ENCODE data around the gene SLC12A2. TPM values are rescaled to one million over a fixed set of nuclear protein-coding genes. Genes with fewer than 3 reads are reported as not detected.

The SLC12A2 gene
- polyA plus RNA-seq, 4 donors, result 1.4 to 103 (median 41.6) TPM

DNA sequence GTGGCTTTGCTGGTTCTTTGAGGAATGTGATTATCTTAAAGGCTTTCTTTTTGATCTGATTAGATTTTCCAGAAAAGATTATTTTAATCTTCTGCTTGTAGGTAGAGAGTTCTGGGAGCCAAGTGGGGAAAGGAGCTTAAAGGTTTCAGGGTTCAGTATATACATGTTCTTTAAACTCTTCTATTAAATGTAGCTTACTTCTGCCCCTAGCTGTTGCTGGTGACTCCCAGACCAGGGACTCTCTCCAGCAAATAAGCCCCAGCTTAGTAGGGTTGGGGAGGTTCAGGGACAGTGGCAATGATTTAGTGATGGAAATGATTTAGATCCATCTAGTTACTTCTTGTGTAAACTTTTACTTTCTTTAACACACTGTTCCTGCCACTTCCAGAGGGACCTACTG, 72.2 kb downstream of the SLC12A2 start:
- peak overlapping the region in 1 of 3 donors; percentile 15 for H3K27ac ChIP-seq (ENCODE audit: low read depth in 1 of 3, low read length in 2 of 3)
- peaks cover 0 to 7% (median 4%) of the 10 kb centered on the region in 3 donors for H3K36me3 ChIP-seq (ENCODE audit: control insufficient read depth in 3 of 3, insufficient read depth in 2 of 3, low read depth in 1 of 3, low read length in 3 of 3)
- FAIRE-seq (no peak), DNase-seq (peak in 1 of 2 donors; percentile 7)
- H3K4me1 ChIP-seq (ENCODE audit: control insufficient read depth in 3 of 3, insufficient read depth in 2 of 3, low read depth in 1 of 3, low read length in 2 of 3), result peaks cover 0 to 14% (median 0%) of the 10 kb centered on the region in 3 donors
- no peak overlapping the region for H3K4me3 ChIP-seq (ENCODE audit: low read depth in 1 of 3, low read length in 3 of 3)
- H3K27me3 ChIP-seq (ENCODE audit: control insufficient read depth in 3 of 3, insufficient read depth in 3 of 3, low read length in 3 of 3), result no peaks in the 10 kb centered on the region
- H3K9me3 ChIP-seq (ENCODE audit: control insufficient read depth in 2 of 2, insufficient read depth in 1 of 2, low read depth in 1 of 2, low read length in 1 of 2), result no peaks in the 10 kb centered on the region

GRCh38 chr5:128156521-128156920, 73.0 kb downstream of the SLC12A2 start:
- Histone ChIP-seq H3K27ac (ENCODE audit: low read depth in 1 of 3, low read length in 2 of 3) (peak overlapping the region in 1 of 3 donors; percentile 21), H3K4me3 (ENCODE audit: low read depth in 1 of 3, low read length in 3 of 3) (no peak overlapping the region), H3K36me3 (ENCODE audit: control insufficient read depth in 3 of 3, insufficient read depth in 2 of 3, low read depth in 1 of 3, low read length in 3 of 3) (peaks cover 0 to 7% (median 4%) of the 10 kb centered on the region in 3 donors), H3K27me3 (ENCODE audit: control insufficient read depth in 3 of 3, insufficient read depth in 3 of 3, low read length in 3 of 3) (no peaks in the 10 kb centered on the region), H3K4me1 (ENCODE audit: control insufficient read depth in 3 of 3, insufficient read depth in 2 of 3, low read depth in 1 of 3, low read length in 2 of 3) (peaks cover 0 to 14% (median 0%) of the 10 kb centered on the region in 3 donors), H3K9me3 (ENCODE audit: control insufficient read depth in 2 of 2, insufficient read depth in 1 of 2, low read depth in 1 of 2, low read length in 1 of 2) (no peaks in the 10 kb centered on the region)
- DNase-seq (peak; percentile 73 to 74), FAIRE-seq (no peak)
- WGBS, 3 donors, result 32 to 74% (median 63%) methylated on average over 3 of the region's 3 CpGs

GRCh38 chr5:128158342-128158741, 74.8 kb downstream of the SLC12A2 start:
- FAIRE-seq, result no peak
- H3K4me3 ChIP-seq (ENCODE audit: low read depth in 1 of 3, low read length in 3 of 3), result no peak overlapping the region
- no peaks in the 10 kb centered on the region for H3K27me3 ChIP-seq (ENCODE audit: control insufficient read depth in 3 of 3, insufficient read depth in 3 of 3, low read length in 3 of 3)
- DNase-seq, result no peak
- peaks cover 2 to 7% (median 3%) of the 10 kb centered on the region in 3 donors for H3K36me3 ChIP-seq (ENCODE audit: control insufficient read depth in 3 of 3, insufficient read depth in 2 of 3, low read depth in 1 of 3, low read length in 3 of 3)
- H3K9me3 ChIP-seq (ENCODE audit: control insufficient read depth in 2 of 2, insufficient read depth in 1 of 2, low read depth in 1 of 2, low read length in 1 of 2), result no peaks in the 10 kb centered on the region
- peaks cover 0 to 14% (median 0%) of the 10 kb centered on the region in 3 donors for H3K4me1 ChIP-seq (ENCODE audit: control insufficient read depth in 3 of 3, insufficient read depth in 2 of 3, low read depth in 1 of 3, low read length in 2 of 3)
- 89 to 92% (median 92%) methylated on average over 3 of the region's 3 CpGs for WGBS, 3 donors
- no peak overlapping the region for H3K27ac ChIP-seq (ENCODE audit: low read depth in 1 of 3, low read length in 2 of 3)

DNA sequence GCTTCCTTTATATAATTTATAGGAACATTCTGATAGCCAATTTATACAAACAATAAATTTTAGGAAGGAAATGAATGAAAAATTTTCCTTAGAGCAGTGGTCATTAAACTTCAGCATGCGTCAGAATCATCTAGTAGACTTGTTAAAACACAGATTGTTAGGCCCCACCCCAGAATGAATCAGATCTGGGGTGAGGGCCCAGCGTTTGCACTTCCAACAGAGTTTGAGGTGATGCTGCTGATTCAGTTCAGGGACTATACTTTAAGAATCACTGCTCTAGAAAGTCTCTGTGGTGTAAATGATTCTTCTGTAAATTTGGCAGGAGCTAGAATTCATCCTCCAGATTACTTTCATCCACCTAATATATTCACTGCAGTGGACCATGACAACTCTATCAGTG, 80.4 kb downstream of the SLC12A2 start:
- no peaks in the 10 kb centered on the region for H3K27me3 ChIP-seq (ENCODE audit: control insufficient read depth in 3 of 3, insufficient read depth in 3 of 3, low read length in 3 of 3)
- H3K4me1 ChIP-seq (ENCODE audit: control insufficient read depth in 3 of 3, insufficient read depth in 2 of 3, low read depth in 1 of 3, low read length in 2 of 3), result no peaks in the 10 kb centered on the region
- no peaks in the 10 kb centered on the region for H3K9me3 ChIP-seq (ENCODE audit: control insufficient read depth in 2 of 2, insufficient read depth in 1 of 2, low read depth in 1 of 2, low read length in 1 of 2)
- 52 to 60% (median 53%) methylated on average over 2 of the region's 2 CpGs for WGBS, 3 donors
- H3K27ac ChIP-seq (ENCODE audit: low read depth in 1 of 3, low read length in 2 of 3), result no peak overlapping the region
- no peak overlapping the region for H3K4me3 ChIP-seq (ENCODE audit: low read depth in 1 of 3, low read length in 3 of 3)
- DNase-seq (no peak), FAIRE-seq (no peak)
- peaks cover 1 to 8% (median 8%) of the 10 kb centered on the region in 3 donors for H3K36me3 ChIP-seq (ENCODE audit: control insufficient read depth in 3 of 3, insufficient read depth in 2 of 3, low read depth in 1 of 3, low read length in 3 of 3)

GRCh38 chr5:128169401-128170017, 85.9 kb downstream of the SLC12A2 start:
- WGBS, 3 donors, result 75 to 78% (median 76%) methylated on average over 2 of the region's 2 CpGs
- DNase-seq, result no peak
- Histone ChIP-seq H3K27ac (ENCODE audit: low read depth in 1 of 3, low read length in 2 of 3) (no peak overlapping the region), H3K27me3 (ENCODE audit: control insufficient read depth in 3 of 3, insufficient read depth in 3 of 3, low read length in 3 of 3) (no peaks in the 10 kb centered on the region), H3K4me3 (ENCODE audit: low read depth in 1 of 3, low read length in 3 of 3) (no peak overlapping the region), H3K9me3 (ENCODE audit: control insufficient read depth in 2 of 2, insufficient read depth in 1 of 2, low read depth in 1 of 2, low read length in 1 of 2) (no peaks in the 10 kb centered on the region), H3K4me1 (ENCODE audit: control insufficient read depth in 3 of 3, insufficient read depth in 2 of 3, low read depth in 1 of 3, low read length in 2 of 3) (no peaks in the 10 kb centered on the region), H3K36me3 (ENCODE audit: control insufficient read depth in 3 of 3, insufficient read depth in 2 of 3, low read depth in 1 of 3, low read length in 3 of 3) (peaks cover 0 to 10% (median 2%) of the 10 kb centered on the region in 3 donors)
- no peak for FAIRE-seq

DNA sequence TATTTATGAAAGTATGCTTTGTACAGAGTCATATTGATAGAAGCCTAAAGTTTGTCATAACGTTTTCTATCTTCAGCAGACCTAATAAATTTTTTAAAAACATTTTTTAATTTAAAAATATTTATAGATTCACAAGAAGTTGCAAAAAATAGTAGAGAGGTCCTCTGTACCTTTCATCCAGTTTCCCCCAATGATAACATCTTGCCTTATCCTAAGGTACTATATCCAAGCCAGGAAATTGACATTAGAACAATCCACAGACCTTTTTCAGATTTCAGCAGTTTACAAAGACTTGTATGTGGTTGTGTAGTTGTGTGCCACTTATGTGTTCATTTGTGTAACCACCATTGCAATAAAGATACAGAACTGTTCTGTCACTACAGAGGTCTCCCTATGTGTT, 88.5 kb downstream of the SLC12A2 start:
- no peak for DNase-seq
- Histone ChIP-seq H3K36me3 (ENCODE audit: control insufficient read depth in 3 of 3, insufficient read depth in 2 of 3, low read depth in 1 of 3, low read length in 3 of 3) (peaks cover 0 to 10% (median 0%) of the 10 kb centered on the region in 3 donors), H3K27ac (ENCODE audit: low read depth in 1 of 3, low read length in 2 of 3) (no peak overlapping the region), H3K9me3 (ENCODE audit: control insufficient read depth in 2 of 2, insufficient read depth in 1 of 2, low read depth in 1 of 2, low read length in 1 of 2) (no peaks in the 10 kb centered on the region), H3K4me1 (ENCODE audit: control insufficient read depth in 3 of 3, insufficient read depth in 2 of 3, low read depth in 1 of 3, low read length in 2 of 3) (no peaks in the 10 kb centered on the region), H3K27me3 (ENCODE audit: control insufficient read depth in 3 of 3, insufficient read depth in 3 of 3, low read length in 3 of 3) (no peaks in the 10 kb centered on the region), H3K4me3 (ENCODE audit: low read depth in 1 of 3, low read length in 3 of 3) (no peak overlapping the region)
- 36 to 69% (median 53%) methylated on average over 1 of the region's 1 CpG for WGBS, 3 donors
- FAIRE-seq, result no peak

- WGBS, 3 donors, result 93 to 100% (median 95%) methylated on average over 2 of the region's 2 CpGs
- no peaks in the 10 kb centered on the region for H3K27me3 ChIP-seq (ENCODE audit: control insufficient read depth in 3 of 3, insufficient read depth in 3 of 3, low read length in 3 of 3)
- H3K9me3 ChIP-seq (ENCODE audit: control insufficient read depth in 2 of 2, insufficient read depth in 1 of 2, low read depth in 1 of 2, low read length in 1 of 2), result no peaks in the 10 kb centered on the region
- no peak overlapping the region for H3K27ac ChIP-seq (ENCODE audit: low read depth in 1 of 3, low read length in 2 of 3)
- H3K4me3 ChIP-seq (ENCODE audit: low read depth in 1 of 3, low read length in 3 of 3), result no peak overlapping the region
- peaks cover 0 to 8% (median 2%) of the 10 kb centered on the region in 3 donors for H3K36me3 ChIP-seq (ENCODE audit: control insufficient read depth in 3 of 3, insufficient read depth in 2 of 3, low read depth in 1 of 3, low read length in 3 of 3)
- H3K4me1 ChIP-seq (ENCODE audit: control insufficient read depth in 3 of 3, insufficient read depth in 2 of 3, low read depth in 1 of 3, low read length in 2 of 3), result no peaks in the 10 kb centered on the region
- FAIRE-seq (no peak), DNase-seq (no peak)
Measured at GRCh38 chr5:128174951-128175350, 91.4 kb downstream of the SLC12A2 start.

DNA sequence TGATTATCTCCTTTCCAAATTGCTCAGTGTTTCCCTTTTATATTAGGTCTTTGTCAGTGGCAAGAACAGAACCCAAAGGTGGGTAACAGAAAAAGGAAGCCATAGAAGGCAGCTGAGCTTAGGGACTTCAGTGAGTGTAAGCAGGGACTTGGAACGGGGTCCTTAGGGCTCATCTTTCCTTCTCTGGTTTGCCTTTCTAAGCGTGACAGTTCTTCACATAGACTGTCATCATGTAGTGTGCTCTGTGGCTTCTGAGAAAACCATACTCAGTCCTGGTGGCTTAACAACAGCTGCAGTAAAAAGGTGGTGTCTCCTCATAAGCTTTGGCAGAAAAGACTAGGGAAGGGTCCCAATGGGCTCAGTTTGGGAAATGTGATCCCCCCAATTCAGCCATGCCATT, 108.8 kb downstream of the SLC12A2 start:
- Histone ChIP-seq H3K27me3 (ENCODE audit: control insufficient read depth in 3 of 3, insufficient read depth in 3 of 3, low read length in 3 of 3) (no peaks in the 10 kb centered on the region), H3K36me3 (ENCODE audit: control insufficient read depth in 3 of 3, insufficient read depth in 2 of 3, low read depth in 1 of 3, low read length in 3 of 3) (peaks cover 0 to 12% (median 0%) of the 10 kb centered on the region in 3 donors), H3K4me3 (ENCODE audit: low read depth in 1 of 3, low read length in 3 of 3) (no peak overlapping the region), H3K4me1 (ENCODE audit: control insufficient read depth in 3 of 3, insufficient read depth in 2 of 3, low read depth in 1 of 3, low read length in 2 of 3) (peaks cover 0 to 7% (median 0%) of the 10 kb centered on the region in 3 donors), H3K27ac (ENCODE audit: low read depth in 1 of 3, low read length in 2 of 3) (no peak overlapping the region), H3K9me3 (ENCODE audit: control insufficient read depth in 2 of 2, insufficient read depth in 1 of 2, low read depth in 1 of 2, low read length in 1 of 2) (no peaks in the 10 kb centered on the region)
- WGBS, 3 donors, result 88 to 93% (median 90%) methylated on average over 2 of the region's 2 CpGs
- no peak for DNase-seq
- no peak for FAIRE-seq
